ENCODE measurements around the gene HASPIN. TPM values are rescaled to one million over a fixed set of nuclear protein-coding genes. Genes with fewer than 3 reads are reported as not detected.

HASPIN gene
- total RNA-seq, 1 donor from 2014 or later: 8.5 TPM

GRCh38 chr17:3691617-3692067 lies 32.1 kb upstream of the HASPIN start:
- Mint-ChIP-seq H3K36me3 (ENCODE audit: insufficient read depth) (no peaks in the 10 kb centered on the region), H3K4me1 (ENCODE audit: low read depth) (peaks cover 1% of the 10 kb centered on the region), H3K9me3 (ENCODE audit: low read depth) (no peaks in the 10 kb centered on the region), H3K27ac (no peak overlapping the region), H3K4me3 (ENCODE audit: low read depth) (no peak overlapping the region), H3K27me3 (peaks cover 32% of the 10 kb centered on the region)
- DNase-seq (ENCODE audit: low spot score, unreplicated experiment): no peak
- TF ChIP-seq CTCF (IDR thresholded peaks at IDR 0.05; ENCODE audit: unreplicated experiment): no peak

- H3K4me3 Mint-ChIP-seq (ENCODE audit: low read depth): no peak overlapping the region
- no peak overlapping the region for H3K27ac Mint-ChIP-seq
- no peaks in the 10 kb centered on the region for H3K36me3 Mint-ChIP-seq (ENCODE audit: insufficient read depth)
- H3K4me1 Mint-ChIP-seq (ENCODE audit: low read depth): peaks cover 1% of the 10 kb centered on the region
- DNase-seq (ENCODE audit: low spot score, unreplicated experiment): no peak
- no peak for TF ChIP-seq CTCF (IDR thresholded peaks at IDR 0.05; ENCODE audit: unreplicated experiment)
- peaks cover 39% of the 10 kb centered on the region for H3K27me3 Mint-ChIP-seq
- H3K9me3 Mint-ChIP-seq (ENCODE audit: low read depth): no peaks in the 10 kb centered on the region
These were observed 31.4 kb upstream of the HASPIN start for GRCh38 chr17:3692346-3692745.

GRCh38 chr17:3693141-3693540 lies 30.6 kb upstream of the HASPIN start:
- H3K27me3 Mint-ChIP-seq: peaks cover 47% of the 10 kb centered on the region

GRCh38 chr17:3693829-3694231 lies 29.9 kb upstream of the HASPIN start:
- H3K9me3 Mint-ChIP-seq (ENCODE audit: low read depth): no peaks in the 10 kb centered on the region
- no peak for TF ChIP-seq CTCF (IDR thresholded peaks at IDR 0.05; ENCODE audit: unreplicated experiment)
- H3K36me3 Mint-ChIP-seq (ENCODE audit: insufficient read depth): no peaks in the 10 kb centered on the region
- H3K27me3 Mint-ChIP-seq: peaks cover 50% of the 10 kb centered on the region
- H3K4me1 Mint-ChIP-seq (ENCODE audit: low read depth): peaks cover 1% of the 10 kb centered on the region
- no peak overlapping the region for H3K27ac Mint-ChIP-seq
- no peak overlapping the region for H3K4me3 Mint-ChIP-seq (ENCODE audit: low read depth)
- no peak for DNase-seq (ENCODE audit: low spot score, unreplicated experiment)

More at GRCh38 chr17:3693141-3693540, 30.6 kb upstream of the HASPIN start:
- no peak for DNase-seq (ENCODE audit: low spot score, unreplicated experiment)
- H3K9me3 Mint-ChIP-seq (ENCODE audit: low read depth): no peaks in the 10 kb centered on the region
- H3K27ac Mint-ChIP-seq: no peak overlapping the region
- TF ChIP-seq CTCF (IDR thresholded peaks at IDR 0.05; ENCODE audit: unreplicated experiment): no peak
- H3K4me3 Mint-ChIP-seq (ENCODE audit: low read depth): no peak overlapping the region
- H3K4me1 Mint-ChIP-seq (ENCODE audit: low read depth): peaks cover 1% of the 10 kb centered on the region
- no peaks in the 10 kb centered on the region for H3K36me3 Mint-ChIP-seq (ENCODE audit: insufficient read depth)

- Mint-ChIP-seq H3K36me3 (ENCODE audit: insufficient read depth) (no peaks in the 10 kb centered on the region), H3K4me1 (ENCODE audit: low read depth) (peaks cover 1% of the 10 kb centered on the region), H3K27me3 (peaks cover 53% of the 10 kb centered on the region), H3K27ac (no peak overlapping the region), H3K4me3 (ENCODE audit: low read depth) (no peak overlapping the region), H3K9me3 (ENCODE audit: low read depth) (no peaks in the 10 kb centered on the region)
- no peak for DNase-seq (ENCODE audit: low spot score, unreplicated experiment)
- TF ChIP-seq CTCF (IDR thresholded peaks at IDR 0.05; ENCODE audit: unreplicated experiment): no peak
These were observed 28.5 kb upstream of the HASPIN start for GRCh38 chr17:3695129-3695722.
